ENCODE data around the gene MEFV. TPM values are rescaled to one million over a fixed set of nuclear protein-coding genes. Genes with fewer than 3 reads are reported as not detected.

The MEFV gene
- total and polyA plus RNA-seq, 10 of the 15 experiments (the other 5 are each of a cell fraction or from before 2014, with no cell fraction given): 0.03 to 0.11 (median 0.09) TPM; not detected in 5

DNA sequence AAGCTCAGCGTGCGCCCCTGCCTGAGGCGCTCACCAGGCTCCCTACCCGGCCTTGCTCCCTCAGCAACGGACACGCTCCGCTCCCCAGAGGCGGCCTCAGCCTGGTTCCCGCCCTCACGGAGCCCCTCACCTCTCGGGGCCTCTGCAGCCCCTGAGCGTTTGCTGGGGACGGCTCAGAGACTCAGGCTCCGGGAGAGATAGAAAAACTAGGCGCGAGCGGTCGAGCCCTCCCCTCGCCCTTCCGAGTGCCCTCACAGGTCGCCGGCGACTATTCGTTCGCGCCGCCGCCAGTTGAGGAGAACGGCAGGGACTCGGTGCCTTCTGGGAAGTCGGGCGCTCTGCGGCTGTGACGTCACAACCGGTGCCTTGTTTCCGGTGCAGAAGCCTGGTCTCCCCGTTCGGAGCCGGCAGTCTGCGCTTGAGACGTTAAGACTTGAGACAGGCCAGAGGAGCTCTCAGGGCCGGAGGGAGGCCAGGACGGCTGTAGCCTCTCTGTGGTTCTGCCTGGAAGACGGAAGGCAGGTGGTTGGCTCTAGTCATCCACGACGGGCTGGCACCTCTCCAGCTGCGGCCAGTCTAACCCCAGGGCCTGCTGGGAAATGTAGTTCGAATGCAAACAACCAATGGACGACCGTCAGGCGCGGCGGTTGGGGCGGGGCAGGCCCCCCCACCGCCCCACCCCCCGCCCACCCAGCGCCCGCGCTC lies 21.4 kb downstream of the MEFV start, which contains the start of gene ZNF200 (continued):
- TF ChIP-seq YBX1 (IDR thresholded peaks at IDR 0.05): no peak
- no peak for TF ChIP-seq SPI1 (IDR thresholded peaks at IDR 0.05; ENCODE audit: borderline replicate concordance, insufficient read depth, low read depth, low read length)
- TF ChIP-seq JUNB (IDR thresholded peaks at IDR 0.05): no peak
- TF ChIP-seq SP1 (IDR thresholded peaks at IDR 0.05; ENCODE audit: low read depth, low read length): peak; percentile 42
- TF ChIP-seq ZNF384 (IDR thresholded peaks at IDR 0.05; ENCODE audit: borderline replicate concordance, low read depth, low read length): no peak
- TF ChIP-seq SUZ12 (IDR thresholded peaks at IDR 0.05; ENCODE audit: unreplicated experiment): no peak
- no peak for TF ChIP-seq ZSCAN29 (IDR thresholded peaks at IDR 0.05)
- no peak for TF ChIP-seq STAT1 (conservative IDR thresholded peaks at IDR 0.05)
- peak; percentile 94 for TF ChIP-seq GABPA (IDR thresholded peaks at IDR 0.05; ENCODE audit: low read depth)
- TF ChIP-seq, protein P1, sequence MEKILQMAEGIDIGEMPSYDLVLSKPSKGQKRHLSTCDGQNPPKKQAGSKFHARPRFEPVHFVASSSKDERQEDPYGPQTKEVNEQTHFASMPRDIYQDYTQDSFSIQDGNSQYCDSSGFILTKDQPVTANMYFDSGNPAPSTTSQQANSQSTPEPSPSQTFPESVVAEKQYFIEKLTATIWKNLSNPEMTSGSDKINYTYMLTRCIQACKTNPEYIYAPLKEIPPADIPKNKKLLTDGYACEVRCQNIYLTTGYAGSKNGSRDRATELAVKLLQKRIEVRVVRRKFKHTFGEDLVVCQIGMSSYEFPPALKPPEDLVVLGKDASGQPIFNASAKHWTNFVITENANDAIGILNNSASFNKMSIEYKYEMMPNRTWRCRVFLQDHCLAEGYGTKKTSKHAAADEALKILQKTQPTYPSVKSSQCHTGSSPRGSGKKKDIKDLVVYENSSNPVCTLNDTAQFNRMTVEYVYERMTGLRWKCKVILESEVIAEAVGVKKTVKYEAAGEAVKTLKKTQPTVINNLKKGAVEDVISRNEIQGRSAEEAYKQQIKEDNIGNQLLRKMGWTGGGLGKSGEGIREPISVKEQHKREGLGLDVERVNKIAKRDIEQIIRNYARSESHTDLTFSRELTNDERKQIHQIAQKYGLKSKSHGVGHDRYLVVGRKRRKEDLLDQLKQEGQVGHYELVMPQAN (conservative IDR thresholded peaks at IDR 0.05): peak; percentile 84; the same call in 1 of the 2 replicates
- 0 out of 3 replicates have a peak, but pooled peaks have one; percentile 15 for TF ChIP-seq POU2F2 (IDR thresholded peaks at IDR 0.05; ENCODE audit: borderline replicate concordance, low read depth, low read length)
- TF ChIP-seq, protein P2, sequence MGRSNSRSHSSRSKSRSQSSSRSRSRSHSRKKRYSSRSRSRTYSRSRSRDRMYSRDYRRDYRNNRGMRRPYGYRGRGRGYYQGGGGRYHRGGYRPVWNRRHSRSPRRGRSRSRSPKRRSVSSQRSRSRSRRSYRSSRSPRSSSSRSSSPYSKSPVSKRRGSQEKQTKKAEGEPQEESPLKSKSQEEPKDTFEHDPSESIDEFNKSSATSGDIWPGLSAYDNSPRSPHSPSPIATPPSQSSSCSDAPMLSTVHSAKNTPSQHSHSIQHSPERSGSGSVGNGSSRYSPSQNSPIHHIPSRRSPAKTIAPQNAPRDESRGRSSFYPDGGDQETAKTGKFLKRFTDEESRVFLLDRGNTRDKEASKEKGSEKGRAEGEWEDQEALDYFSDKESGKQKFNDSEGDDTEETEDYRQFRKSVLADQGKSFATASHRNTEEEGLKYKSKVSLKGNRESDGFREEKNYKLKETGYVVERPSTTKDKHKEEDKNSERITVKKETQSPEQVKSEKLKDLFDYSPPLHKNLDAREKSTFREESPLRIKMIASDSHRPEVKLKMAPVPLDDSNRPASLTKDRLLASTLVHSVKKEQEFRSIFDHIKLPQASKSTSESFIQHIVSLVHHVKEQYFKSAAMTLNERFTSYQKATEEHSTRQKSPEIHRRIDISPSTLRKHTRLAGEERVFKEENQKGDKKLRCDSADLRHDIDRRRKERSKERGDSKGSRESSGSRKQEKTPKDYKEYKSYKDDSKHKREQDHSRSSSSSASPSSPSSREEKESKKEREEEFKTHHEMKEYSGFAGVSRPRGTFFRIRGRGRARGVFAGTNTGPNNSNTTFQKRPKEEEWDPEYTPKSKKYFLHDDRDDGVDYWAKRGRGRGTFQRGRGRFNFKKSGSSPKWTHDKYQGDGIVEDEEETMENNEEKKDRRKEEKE (IDR thresholded peaks at IDR 0.05): no peak
- 0 out of 2 replicates have a peak, but pooled peaks have one; percentile 15 for TF ChIP-seq SREBF2 (IDR thresholded peaks at IDR 0.05; ENCODE audit: low read length)
- peak; percentile 41; the same call in 1 of the 2 replicates for TF ChIP-seq RB1 (IDR thresholded peaks at IDR 0.05; ENCODE audit: borderline replicate concordance)
- no peak for TF ChIP-seq ESRRA (IDR thresholded peaks at IDR 0.05; ENCODE audit: low read length)
- TF ChIP-seq, protein P3, sequence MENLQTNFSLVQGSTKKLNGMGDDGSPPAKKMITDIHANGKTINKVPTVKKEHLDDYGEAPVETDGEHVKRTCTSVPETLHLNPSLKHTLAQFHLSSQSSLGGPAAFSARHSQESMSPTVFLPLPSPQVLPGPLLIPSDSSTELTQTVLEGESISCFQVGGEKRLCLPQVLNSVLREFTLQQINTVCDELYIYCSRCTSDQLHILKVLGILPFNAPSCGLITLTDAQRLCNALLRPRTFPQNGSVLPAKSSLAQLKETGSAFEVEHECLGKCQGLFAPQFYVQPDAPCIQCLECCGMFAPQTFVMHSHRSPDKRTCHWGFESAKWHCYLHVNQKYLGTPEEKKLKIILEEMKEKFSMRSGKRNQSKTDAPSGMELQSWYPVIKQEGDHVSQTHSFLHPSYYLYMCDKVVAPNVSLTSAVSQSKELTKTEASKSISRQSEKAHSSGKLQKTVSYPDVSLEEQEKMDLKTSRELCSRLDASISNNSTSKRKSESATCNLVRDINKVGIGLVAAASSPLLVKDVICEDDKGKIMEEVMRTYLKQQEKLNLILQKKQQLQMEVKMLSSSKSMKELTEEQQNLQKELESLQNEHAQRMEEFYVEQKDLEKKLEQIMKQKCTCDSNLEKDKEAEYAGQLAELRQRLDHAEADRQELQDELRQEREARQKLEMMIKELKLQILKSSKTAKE (IDR thresholded peaks at IDR 0.05; ENCODE audit: low read depth, poor library complexity, severe bottlenecking): peak; percentile 68
- TF ChIP-seq DPF2 (IDR thresholded peaks at IDR 0.05): peak; percentile 95
- TF ChIP-seq TARDBP (IDR thresholded peaks at IDR 0.05; ENCODE audit: borderline replicate concordance): 0 out of 2 replicates have a peak, but pooled peaks have one; percentile 51
- no peak for TF ChIP-seq KAT2A (conservative IDR thresholded peaks at IDR 0.05; ENCODE audit: control insufficient read depth, low read depth, low read length)
- TF ChIP-seq MXI1 (IDR thresholded peaks at IDR 0.05; ENCODE audit: low read depth, low read length): peak; percentile 66
- TF ChIP-seq HDAC6 (IDR thresholded peaks at IDR 0.05; ENCODE audit: unreplicated experiment): no peak
- no peak for TF ChIP-seq ZBED1 (IDR thresholded peaks at IDR 0.05; ENCODE audit: borderline replicate concordance)
- peak; percentile 35; the same call in 1 of the 2 replicates for TF ChIP-seq SMAD5 (IDR thresholded peaks at IDR 0.05; ENCODE audit: low read depth)
- TF ChIP-seq FOXM1 (IDR thresholded peaks at IDR 0.05; ENCODE audit: low read depth, low read length): no peak
- TF ChIP-seq HCFC1 (IDR thresholded peaks at IDR 0.05; ENCODE audit: low read length): peak; percentile 84
- TF ChIP-seq PML (IDR thresholded peaks at IDR 0.05; ENCODE audit: low read length): 0 out of 2 replicates have a peak, but pooled peaks have one; percentile 58
